ENCODE measurements around the gene LGALS3BP.

The LGALS3BP gene

GRCh38 chr17:78961571-78961970 lies 18.2 kb downstream of the LGALS3BP start:
- H3K4me2 ChIP-seq (ENCODE audit: low read length), result no peak overlapping the region
- no peaks in the 10 kb centered on the region for H3F3A ChIP-seq (ENCODE audit: insufficient read depth, low read length)

GRCh38 chr17:78960928-78961327 lies 18.8 kb downstream of the LGALS3BP start:
- TF ChIP-seq CTCF (IDR thresholded peaks at IDR 0.05; ENCODE audit: low read length) (no peak), EZH2 (IDR thresholded peaks at IDR 0.05; ENCODE audit: borderline replicate concordance, low read length) (no peak)
- H3K27me3 ChIP-seq (ENCODE audit: insufficient read depth, low read length), result no peaks in the 10 kb centered on the region; the same call in 1 of the 2 replicates
- H2AFZ ChIP-seq (ENCODE audit: low read length), result no peak overlapping the region
- no peak overlapping the region for H3K9ac ChIP-seq (ENCODE audit: low read length)
- H3F3A ChIP-seq (ENCODE audit: insufficient read depth, low read length), result no peaks in the 10 kb centered on the region
- H3K9me2 ChIP-seq (ENCODE audit: low read depth, low read length), result no peaks in the 10 kb centered on the region
- no peak overlapping the region for H3K27ac ChIP-seq (ENCODE audit: low read depth, low read length, poor library complexity, severe bottlenecking)
- no peak overlapping the region for H3K4me3 ChIP-seq (ENCODE audit: low read depth, low read length, poor library complexity, severe bottlenecking)
- H3K79me2 ChIP-seq (ENCODE audit: insufficient read depth, low read length), result no peaks in the 10 kb centered on the region
- H3K4me1 ChIP-seq (ENCODE audit: insufficient read depth, low read length, severe bottlenecking), result no peaks in the 10 kb centered on the region
- H3K9me3 ChIP-seq (ENCODE audit: low read length), result no peaks in the 10 kb centered on the region
- no peaks in the 10 kb centered on the region for H4K20me1 ChIP-seq (ENCODE audit: insufficient read depth, low read length)
- H3K36me3 ChIP-seq (ENCODE audit: insufficient read depth, low read length), result no peaks in the 10 kb centered on the region
- H3K4me2 ChIP-seq (ENCODE audit: low read length), result no peak overlapping the region

More at GRCh38 chr17:78961571-78961970, 18.2 kb downstream of the LGALS3BP start:
- H3K36me3 ChIP-seq (ENCODE audit: insufficient read depth, low read length), result no peaks in the 10 kb centered on the region
- H3K9me2 ChIP-seq (ENCODE audit: low read depth, low read length), result no peaks in the 10 kb centered on the region
- no peaks in the 10 kb centered on the region for H3K4me1 ChIP-seq (ENCODE audit: insufficient read depth, low read length, severe bottlenecking)
- TF ChIP-seq CTCF (IDR thresholded peaks at IDR 0.05; ENCODE audit: low read length), result no peak
- TF ChIP-seq EZH2 (IDR thresholded peaks at IDR 0.05; ENCODE audit: borderline replicate concordance, low read length), result no peak
- no peaks in the 10 kb centered on the region for H3K9me3 ChIP-seq (ENCODE audit: low read length)
- no peak overlapping the region for H3K9ac ChIP-seq (ENCODE audit: low read length)
- H4K20me1 ChIP-seq (ENCODE audit: insufficient read depth, low read length), result no peaks in the 10 kb centered on the region
- no peak overlapping the region for H3K4me3 ChIP-seq (ENCODE audit: low read depth, low read length, poor library complexity, severe bottlenecking)
- no peaks in the 10 kb centered on the region for H3K79me2 ChIP-seq (ENCODE audit: insufficient read depth, low read length)
- no peak overlapping the region for H3K27ac ChIP-seq (ENCODE audit: low read depth, low read length, poor library complexity, severe bottlenecking)
- H3K27me3 ChIP-seq (ENCODE audit: insufficient read depth, low read length), result no peaks in the 10 kb centered on the region; the same call in 1 of the 2 replicates
- H2AFZ ChIP-seq (ENCODE audit: low read length), result no peak overlapping the region

GRCh38 chr17:78959803-78960202 lies 19.9 kb downstream of the LGALS3BP start:
- Histone ChIP-seq H3K27ac (ENCODE audit: low read depth, low read length, poor library complexity, severe bottlenecking) (no peak overlapping the region), H3K4me1 (ENCODE audit: insufficient read depth, low read length, severe bottlenecking) (no peaks in the 10 kb centered on the region)

More at GRCh38 chr17:78959803-78960202, 19.9 kb downstream of the LGALS3BP start:
- Histone ChIP-seq H3K9ac (ENCODE audit: low read length) (no peak overlapping the region), H2AFZ (ENCODE audit: low read length) (no peak overlapping the region), H4K20me1 (ENCODE audit: insufficient read depth, low read length) (no peaks in the 10 kb centered on the region), H3K9me2 (ENCODE audit: low read depth, low read length) (no peaks in the 10 kb centered on the region), H3K4me3 (ENCODE audit: low read depth, low read length, poor library complexity, severe bottlenecking) (no peak overlapping the region), H3K9me3 (ENCODE audit: low read length) (no peaks in the 10 kb centered on the region), H3K36me3 (ENCODE audit: insufficient read depth, low read length) (no peaks in the 10 kb centered on the region), H3K79me2 (ENCODE audit: insufficient read depth, low read length) (no peaks in the 10 kb centered on the region), H3F3A (ENCODE audit: insufficient read depth, low read length) (no peaks in the 10 kb centered on the region), H3K4me2 (ENCODE audit: low read length) (no peak overlapping the region), H3K27me3 (ENCODE audit: insufficient read depth, low read length) (no peaks in the 10 kb centered on the region; the same call in 1 of the 2 replicates)
- no peak for TF ChIP-seq CTCF (IDR thresholded peaks at IDR 0.05; ENCODE audit: low read length)
- no peak for TF ChIP-seq EZH2 (IDR thresholded peaks at IDR 0.05; ENCODE audit: borderline replicate concordance, low read length)

Measured in OCI-LY1 (cell line).